ENCODE results near the gene RPLP2.

The RPLP2 gene

GRCh38 chr11:792535-792821, 17.3 kb upstream of the RPLP2 start:
- peaks cover 46% of the 10 kb centered on the region for H3K4me1 ChIP-seq (ENCODE audit: control insufficient read depth, low read length)
- no peaks in the 10 kb centered on the region for H3K9me2 ChIP-seq (replicated peaks; ENCODE audit: control insufficient read depth, low read length)
- TF ChIP-seq CTCF (IDR thresholded peaks at IDR 0.05; ENCODE audit: low read depth, low read length, poor library complexity, severe bottlenecking) (no peak), EZH2phosphoT487 (IDR thresholded peaks at IDR 0.05; ENCODE audit: borderline replicate concordance, low read length) (no peak)
- H3K36me3 ChIP-seq (ENCODE audit: control insufficient read depth, low read length) = peaks cover 11% of the 10 kb centered on the region; the same call in 1 of the 2 replicates
- no peak overlapping the region for H3K4me2 ChIP-seq (ENCODE audit: low read length)
- H3K9me3 ChIP-seq (ENCODE audit: control insufficient read depth, insufficient read depth, low read length) = no peaks in the 10 kb centered on the region
- no peaks in the 10 kb centered on the region for H3K27me3 ChIP-seq (ENCODE audit: control insufficient read depth, low read length)
- H3K4me3 ChIP-seq (ENCODE audit: low read length) = no peak overlapping the region
- H3K27ac ChIP-seq (ENCODE audit: low read depth, low read length) = no peak overlapping the region
- peaks cover 28% of the 10 kb centered on the region for H3K79me2 ChIP-seq (ENCODE audit: control insufficient read depth, low read length)
- H3F3A ChIP-seq (ENCODE audit: control insufficient read depth, insufficient read depth) = peaks cover 12% of the 10 kb centered on the region; the same call in 1 of the 2 replicates
- H4K20me1 ChIP-seq (ENCODE audit: control insufficient read depth, insufficient read depth, low read depth, low read length) = peaks cover 4% of the 10 kb centered on the region; the same call in 1 of the 2 replicates

GRCh38 chr11:792873-793272, 16.9 kb upstream of the RPLP2 start:
- Histone ChIP-seq H3K9me2 (replicated peaks; ENCODE audit: control insufficient read depth, low read length) (no peaks in the 10 kb centered on the region), H3F3A (ENCODE audit: control insufficient read depth, insufficient read depth) (peaks cover 12% of the 10 kb centered on the region; the same call in 1 of the 2 replicates), H3K36me3 (ENCODE audit: control insufficient read depth, low read length) (peaks cover 13% of the 10 kb centered on the region; the same call in 1 of the 2 replicates), H3K4me1 (ENCODE audit: control insufficient read depth, low read length) (peaks cover 42% of the 10 kb centered on the region), H3K79me2 (ENCODE audit: control insufficient read depth, low read length) (peaks cover 31% of the 10 kb centered on the region), H3K27me3 (ENCODE audit: control insufficient read depth, low read length) (no peaks in the 10 kb centered on the region), H4K20me1 (ENCODE audit: control insufficient read depth, insufficient read depth, low read depth, low read length) (peaks cover 4% of the 10 kb centered on the region; the same call in 1 of the 2 replicates), H3K4me2 (ENCODE audit: low read length) (no peak overlapping the region), H3K9me3 (ENCODE audit: control insufficient read depth, insufficient read depth, low read length) (no peaks in the 10 kb centered on the region), H3K4me3 (ENCODE audit: low read length) (no peak overlapping the region), H3K27ac (ENCODE audit: low read depth, low read length) (no peak overlapping the region)
- TF ChIP-seq EZH2phosphoT487 (IDR thresholded peaks at IDR 0.05; ENCODE audit: borderline replicate concordance, low read length) = no peak
- TF ChIP-seq CTCF (IDR thresholded peaks at IDR 0.05; ENCODE audit: low read depth, low read length, poor library complexity, severe bottlenecking) = no peak

GRCh38 chr11:793556-793955, 16.2 kb upstream of the RPLP2 start:
- no peak overlapping the region for H3K27ac ChIP-seq (ENCODE audit: low read depth, low read length)
- peaks cover 4% of the 10 kb centered on the region; the same call in 1 of the 2 replicates for H4K20me1 ChIP-seq (ENCODE audit: control insufficient read depth, insufficient read depth, low read depth, low read length)
- no peak overlapping the region for H3K4me2 ChIP-seq (ENCODE audit: low read length)
- H3K27me3 ChIP-seq (ENCODE audit: control insufficient read depth, low read length) = no peaks in the 10 kb centered on the region
- H3F3A ChIP-seq (ENCODE audit: control insufficient read depth, insufficient read depth) = peaks cover 12% of the 10 kb centered on the region; the same call in 1 of the 2 replicates
- no peak for TF ChIP-seq CTCF (IDR thresholded peaks at IDR 0.05; ENCODE audit: low read depth, low read length, poor library complexity, severe bottlenecking)
- TF ChIP-seq EZH2phosphoT487 (IDR thresholded peaks at IDR 0.05; ENCODE audit: borderline replicate concordance, low read length) = no peak
- peaks cover 39% of the 10 kb centered on the region for H3K4me1 ChIP-seq (ENCODE audit: control insufficient read depth, low read length)
- no peaks in the 10 kb centered on the region for H3K9me2 ChIP-seq (replicated peaks; ENCODE audit: control insufficient read depth, low read length)
- H3K9me3 ChIP-seq (ENCODE audit: control insufficient read depth, insufficient read depth, low read length) = no peaks in the 10 kb centered on the region
- H3K4me3 ChIP-seq (ENCODE audit: low read length) = no peak overlapping the region
- peaks cover 13% of the 10 kb centered on the region; the same call in 1 of the 2 replicates for H3K36me3 ChIP-seq (ENCODE audit: control insufficient read depth, low read length)
- H3K79me2 ChIP-seq (ENCODE audit: control insufficient read depth, low read length) = peaks cover 31% of the 10 kb centered on the region

All from DOHH2 (cell line).